GM21367 (cell line): ENCODE data around the gene FAP.

Experiments used
- ATAC-seq: cut with Tn5 transposase; IDR thresholded peaks from one replicate; pipeline ENCODE4 v1.9.1; 2021; ENCODE audit not compliant: unreplicated experiment

FAP gene

GRCh38 chr2:162127422-162127821, 115.8 kb downstream of the FAP start:
- no peak for ATAC-seq

GRCh38 chr2:162126527-162126926, 116.7 kb downstream of the FAP start:
- ATAC-seq: no peak

GRCh38 chr2:162126111-162126519, 117.1 kb downstream of the FAP start:
- peak; percentile 98 for ATAC-seq

- no peak for ATAC-seq
Observed at GRCh38 chr2:162125138-162125537, 118.1 kb downstream of the FAP start.

GRCh38 chr2:162123806-162124758, 119.2 kb downstream of the FAP start:
- ATAC-seq: no peak
